ENCODE data around the gene C20orf141.
"Not testable (repeated sequence)": the region's sequence is repeated elsewhere in the genome, so short reads cannot be mapped to it uniquely, and the experiment has no call there.

Gene C20orf141

DNA sequence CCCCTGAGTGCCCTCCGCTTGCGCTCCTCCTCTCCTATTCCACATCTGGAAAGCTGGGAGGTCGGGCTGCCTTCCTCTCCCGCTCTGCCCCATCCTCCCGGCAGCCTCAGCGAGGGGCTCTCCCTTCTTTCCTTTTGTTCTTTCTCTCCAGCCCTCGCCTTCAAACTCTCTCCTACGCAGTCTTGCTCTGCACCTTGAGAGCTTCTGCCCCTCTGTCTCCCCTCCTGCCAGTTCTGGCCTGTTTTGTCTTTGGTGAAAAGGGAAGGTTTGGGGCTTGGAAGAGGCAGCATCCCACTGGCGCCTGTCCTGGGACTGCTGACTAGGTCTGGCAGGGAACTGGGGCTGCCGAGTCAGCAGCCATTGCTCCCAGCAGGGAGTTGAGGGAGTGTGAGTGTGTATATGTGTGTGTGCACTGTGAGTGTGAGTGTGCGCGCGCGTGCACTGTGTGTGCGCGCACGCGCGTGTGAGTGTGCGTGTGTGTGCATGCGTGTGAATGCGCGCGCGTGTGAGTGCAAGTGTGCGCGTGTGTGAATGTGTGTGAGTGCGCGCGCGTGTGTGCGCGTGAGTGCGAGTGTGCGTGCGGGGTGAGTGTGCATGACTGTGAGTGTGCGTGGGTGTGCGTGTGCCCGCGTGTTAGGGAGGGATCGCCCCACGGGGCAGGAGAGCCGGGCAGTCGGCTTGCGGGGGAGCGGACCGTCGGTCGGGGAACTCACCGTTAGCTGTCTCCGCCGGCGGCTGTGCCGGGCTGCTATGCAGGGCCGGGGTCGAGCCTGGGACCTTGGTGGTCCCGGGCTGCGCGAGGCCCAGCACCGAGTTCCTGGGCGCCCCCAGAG is 14.9 kb upstream of the C20orf141 start:
- DNase-seq (ENCODE audit: low read depth in 3 of 3, low spot score in 1 of 3), result no peak

DNA sequence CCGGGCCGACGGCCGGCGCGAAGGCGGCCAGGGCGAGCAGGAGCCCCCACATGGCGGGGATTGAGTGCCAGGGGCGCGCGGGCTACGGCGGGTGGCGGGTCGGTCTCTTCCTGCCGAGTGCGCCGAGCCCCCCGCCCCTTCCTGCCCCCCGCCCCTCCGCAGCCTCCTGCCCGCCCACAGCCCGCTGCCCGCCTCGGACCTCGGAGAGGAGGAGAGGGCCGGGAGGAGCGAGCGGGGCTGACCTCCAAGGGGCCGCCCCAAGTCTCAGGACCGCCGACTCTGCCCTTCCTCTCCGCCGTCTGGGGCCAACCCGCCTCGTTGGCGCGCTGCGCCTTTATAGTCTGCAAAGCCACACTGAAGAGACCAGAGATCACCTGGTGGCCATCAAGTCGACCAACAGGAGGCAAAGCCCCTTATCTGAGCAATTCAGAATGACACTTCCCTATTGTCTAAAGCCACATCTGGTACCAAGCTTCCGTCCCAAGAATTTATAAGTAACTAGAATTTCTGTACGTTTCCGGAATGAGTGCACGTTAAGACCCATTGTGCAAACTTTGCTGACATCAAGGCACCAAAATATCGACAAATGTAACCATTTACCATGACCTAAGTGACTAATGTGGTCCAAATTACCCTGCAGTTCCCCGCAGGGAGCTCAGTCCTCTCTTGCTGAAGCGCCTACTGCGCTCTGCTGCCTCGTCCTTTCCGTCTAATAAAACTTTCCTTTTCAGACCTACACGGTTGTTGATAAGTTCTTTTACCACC is 14.1 kb upstream of the C20orf141 start, which contains the start of gene CPXM1:
Gene CPXM1, minus strand, starts transcription at position 107 of the 765 bp plus-strand sequence. Its CDS starts 55 bp downstream, at position 52.
- no peak for DNase-seq (ENCODE audit: low read depth in 3 of 3, low spot score in 1 of 3)

DNA sequence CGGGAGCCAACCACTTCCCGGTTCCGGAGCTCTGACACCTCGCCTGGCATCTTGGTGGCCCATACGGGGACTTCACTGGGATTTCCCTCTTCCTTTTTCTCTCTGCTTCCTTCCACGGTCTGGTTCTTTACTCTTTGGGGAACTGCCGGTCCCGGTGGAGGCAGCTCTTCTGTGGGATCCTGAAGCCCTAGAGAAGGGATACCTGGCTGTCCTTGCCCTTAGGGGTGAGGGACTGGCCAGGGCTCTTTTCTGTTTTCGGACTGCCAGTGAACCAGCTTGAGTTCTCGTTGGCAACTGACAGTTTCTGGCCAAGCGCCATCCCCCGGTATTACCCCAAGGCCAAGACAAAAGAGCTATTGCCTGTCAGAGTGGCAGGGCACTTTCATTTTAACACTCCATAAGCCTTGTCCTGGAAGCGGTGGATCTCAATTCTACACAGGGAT is 13.5 kb upstream of the C20orf141 start:
- no peak for DNase-seq (ENCODE audit: low read depth in 3 of 3, low spot score in 1 of 3)

DNA sequence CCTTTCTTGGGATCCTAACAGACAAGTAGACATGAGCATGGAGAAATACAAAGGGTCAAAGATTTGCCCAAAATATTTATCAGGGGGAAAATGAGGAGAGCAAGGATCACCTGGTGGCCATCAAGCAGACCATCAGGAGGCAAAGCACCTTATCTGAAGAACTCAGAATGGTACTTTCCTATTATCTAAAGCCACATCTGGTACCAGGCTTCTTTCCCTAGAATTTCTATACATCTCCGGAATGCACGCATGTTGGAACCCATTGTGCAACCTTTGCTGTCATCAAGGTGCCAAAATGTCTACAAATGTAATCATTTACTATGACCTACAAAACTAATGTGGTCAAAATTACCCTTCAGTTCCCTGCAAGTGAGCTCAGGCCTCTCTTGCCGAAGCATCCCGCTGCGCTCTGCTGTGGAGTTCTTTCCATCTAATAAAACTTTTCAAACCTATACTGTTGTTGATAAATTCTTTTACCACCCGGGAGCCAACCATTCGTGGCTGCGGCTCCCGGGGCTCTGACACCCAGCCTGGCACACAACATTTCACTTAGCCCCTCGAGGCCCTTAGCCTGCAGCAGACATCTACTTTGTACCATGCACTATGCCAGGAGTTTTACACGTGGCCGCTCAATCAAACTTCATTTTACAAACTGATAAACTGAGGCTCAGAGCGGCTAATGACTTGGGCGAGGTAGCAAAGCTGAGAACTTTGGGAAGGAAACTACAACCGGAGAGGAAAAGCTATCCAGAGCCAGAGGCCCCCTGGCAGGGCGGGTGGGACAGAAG is 10.6 kb upstream of the C20orf141 start:
- no peak for DNase-seq (ENCODE audit: low read depth in 3 of 3, low spot score in 1 of 3)

DNA sequence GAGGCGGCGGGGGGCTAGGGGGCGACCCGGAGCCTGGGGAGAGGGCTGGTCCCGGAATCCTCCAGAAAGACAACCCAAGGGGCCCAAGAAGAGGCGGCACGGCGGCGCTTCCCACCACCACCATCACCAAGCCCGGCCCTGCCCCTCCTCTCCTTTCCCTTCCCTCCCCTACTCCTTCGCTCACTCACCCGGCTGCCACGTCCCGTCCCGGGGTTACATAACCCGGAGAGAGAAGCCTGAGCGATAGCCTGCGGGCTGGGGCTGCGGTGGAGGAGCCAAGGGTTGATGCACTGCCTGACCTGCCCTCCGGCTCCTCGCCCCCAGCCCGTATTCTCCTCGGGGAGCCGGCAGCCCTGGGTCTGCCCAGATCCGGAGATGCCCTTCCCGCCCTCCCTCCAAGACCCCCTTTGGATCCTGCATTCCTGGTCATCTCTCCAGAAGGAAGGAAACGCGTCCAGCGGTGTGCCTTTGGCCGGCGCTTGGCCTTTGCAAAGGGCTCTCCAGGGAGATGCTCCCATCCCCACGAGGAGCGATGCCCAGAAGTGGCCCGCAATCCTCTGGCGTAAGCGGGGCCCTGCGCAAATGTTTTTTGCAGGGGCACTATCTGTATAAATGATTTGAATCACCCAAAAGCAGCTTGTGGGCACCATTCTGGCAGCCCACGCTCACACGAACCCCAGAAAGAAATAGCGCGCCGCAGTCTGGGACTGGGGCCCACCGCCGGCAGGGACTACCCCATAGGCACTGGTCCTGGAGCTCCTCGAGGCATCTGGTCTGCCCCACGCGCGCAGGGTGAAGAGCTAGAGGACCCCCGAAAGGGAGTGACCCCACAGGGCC is 9.7 kb upstream of the C20orf141 start:
- DNase-seq (ENCODE audit: low read depth in 3 of 3, low spot score in 1 of 3), result no peak

DNA sequence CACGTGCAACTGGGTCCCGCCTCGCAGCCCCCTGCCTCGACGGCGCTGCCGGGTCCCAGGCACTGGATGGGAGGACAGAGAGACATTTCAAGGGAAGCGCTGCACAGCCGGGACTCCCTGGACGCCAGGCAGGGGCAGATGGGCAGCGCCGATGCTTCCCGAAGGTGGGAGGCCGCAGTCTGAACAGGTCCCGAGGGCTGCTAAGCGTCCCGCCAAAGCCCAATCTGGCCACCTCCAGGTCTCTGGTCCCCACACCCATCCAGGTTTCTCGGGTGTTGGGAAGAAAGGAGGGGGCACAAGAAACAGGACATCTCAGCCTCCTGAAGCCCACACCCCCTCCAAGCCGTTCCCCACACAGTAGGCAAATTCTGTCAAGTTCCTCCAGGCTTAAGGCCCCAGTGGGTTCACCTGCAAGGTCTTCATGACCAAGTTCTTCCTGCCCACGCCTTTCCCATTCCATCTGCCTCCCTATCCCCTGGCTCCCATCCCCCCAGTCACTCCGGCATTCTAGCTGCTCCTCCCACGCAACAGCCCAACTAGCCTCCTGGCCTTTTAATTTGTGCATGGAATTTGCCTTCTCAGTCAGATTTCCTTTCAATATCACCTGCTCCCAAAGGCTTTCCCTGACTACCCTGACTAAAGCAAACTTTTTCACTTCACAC is 9.0 kb upstream of the C20orf141 start:
- no peak for DNase-seq (ENCODE audit: low read depth in 3 of 3, low spot score in 1 of 3)

DNA sequence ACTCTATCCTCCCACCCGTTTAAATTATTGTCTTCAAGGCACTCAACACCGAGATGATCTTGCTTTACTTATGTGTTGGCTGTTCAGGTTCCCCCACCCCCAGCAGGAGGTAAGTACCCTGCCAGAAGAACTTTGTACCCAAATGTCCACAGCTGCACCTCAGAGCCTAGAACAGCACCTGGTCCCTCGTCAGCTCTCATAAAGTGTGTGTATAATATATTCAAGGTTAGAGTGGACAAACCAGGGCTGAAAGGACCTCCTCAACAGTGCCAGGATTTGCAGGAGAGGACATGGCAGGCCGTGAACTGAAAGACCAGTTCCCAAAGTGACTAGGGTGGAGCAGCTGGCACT is 8.5 kb upstream of the C20orf141 start:
- DNase-seq (ENCODE audit: low read depth in 3 of 3, low spot score in 1 of 3), result no peak

DNA sequence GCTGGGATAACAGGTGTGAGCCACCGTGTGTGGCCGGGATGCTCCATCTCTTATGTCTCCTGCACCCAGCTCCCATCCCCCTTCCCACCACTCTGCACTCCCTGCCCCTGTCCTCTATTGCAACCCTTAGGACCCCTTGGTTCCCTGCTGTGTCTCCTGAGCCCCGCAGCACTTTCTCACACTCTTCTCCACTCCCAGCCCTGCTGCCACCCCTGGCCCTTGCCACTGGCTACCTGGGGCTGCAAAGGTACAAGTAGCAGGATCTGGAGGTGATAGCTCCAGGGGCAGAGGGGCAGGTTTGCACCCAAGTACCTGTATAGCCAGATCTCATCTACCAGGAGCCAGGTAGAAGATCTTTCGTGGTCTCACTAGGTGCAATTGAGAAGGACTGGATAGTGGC is 7.8 kb upstream of the C20orf141 start:
- DNase-seq (ENCODE audit: low read depth in 3 of 3, low spot score in 1 of 3), result no peak

DNA sequence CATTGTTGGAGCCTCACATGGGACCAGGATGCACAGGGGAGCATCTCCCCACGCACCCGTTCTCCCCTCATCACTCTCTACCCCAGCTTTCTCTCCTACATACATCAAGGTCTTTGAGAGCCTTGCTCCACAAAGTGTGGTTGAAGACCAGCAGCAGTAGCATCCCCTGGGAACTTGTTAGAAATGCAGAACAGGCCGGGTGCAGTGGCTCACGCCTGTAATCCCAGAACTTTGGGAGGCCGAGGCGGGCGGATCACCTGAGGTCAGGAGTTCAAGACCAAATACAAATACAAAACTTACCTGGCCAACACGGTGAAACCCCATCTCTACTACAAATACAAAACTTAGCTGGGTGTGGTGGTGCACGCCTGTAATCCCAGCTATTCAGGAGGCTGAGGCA is 6.9 kb upstream of the C20orf141 start:
- DNase-seq (ENCODE audit: low read depth in 3 of 3, low spot score in 1 of 3), result not testable (repeated sequence)

DNA sequence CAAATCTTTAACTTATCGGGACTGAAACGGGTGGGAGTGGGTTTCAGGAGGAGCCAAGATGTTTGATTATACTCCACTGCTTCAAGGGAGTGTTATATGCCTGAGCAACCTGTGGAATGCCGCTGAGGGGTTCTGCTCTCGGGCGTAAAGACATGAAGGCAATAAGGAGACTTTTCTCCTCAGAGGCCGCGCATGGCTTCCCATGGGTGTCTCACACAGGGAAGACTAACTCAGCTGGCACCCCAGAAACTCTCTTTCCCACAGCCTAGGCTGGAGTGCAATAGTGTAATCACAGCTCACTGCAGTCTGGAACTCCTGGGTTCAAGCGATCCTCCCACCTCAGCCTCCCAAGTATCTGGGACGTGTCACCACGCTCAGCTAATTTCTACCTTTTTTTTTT is 5.1 kb upstream of the C20orf141 start:
- no peak for DNase-seq (ENCODE audit: low read depth in 3 of 3, low spot score in 1 of 3)

DNA sequence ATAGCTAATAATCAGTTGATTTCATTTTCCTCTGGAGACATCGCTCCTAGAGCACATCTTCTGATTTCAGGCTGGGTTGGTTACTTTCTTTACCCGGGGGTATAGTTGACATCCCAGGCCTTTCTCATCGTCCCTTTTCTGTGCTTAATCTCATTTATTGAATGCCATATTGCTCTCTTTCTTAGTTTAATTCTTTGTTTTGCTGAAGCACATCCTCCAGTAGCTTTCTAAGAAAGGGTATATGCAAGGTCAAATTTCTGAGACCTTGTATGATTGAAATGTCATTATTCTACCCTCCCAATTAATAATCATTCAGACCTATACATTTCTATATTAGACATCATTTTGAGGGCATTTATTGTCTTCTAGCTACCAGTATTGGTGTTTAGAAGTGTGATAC is 2.6 kb upstream of the C20orf141 start:
- no peak for DNase-seq (ENCODE audit: low read depth in 3 of 3, low spot score in 1 of 3)

DNA sequence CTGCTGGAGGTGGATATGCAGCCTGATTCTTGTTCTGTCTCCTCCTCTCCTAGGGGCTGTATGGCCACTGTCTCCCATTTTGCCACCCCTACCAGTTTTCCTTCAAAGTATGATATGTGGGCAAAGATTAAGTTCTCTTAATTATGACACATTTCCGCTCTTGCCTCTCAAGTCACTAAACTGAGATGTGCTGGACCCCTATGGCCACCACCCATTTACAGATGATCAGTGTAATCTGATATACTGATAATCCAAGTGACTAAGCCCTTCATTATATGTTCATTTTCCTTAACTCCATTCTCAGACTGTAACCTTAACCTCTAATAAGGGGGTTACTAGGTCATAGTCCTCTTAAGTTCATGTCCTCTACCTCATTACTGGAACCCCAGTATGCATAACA is 711 bp upstream of the C20orf141 start:
- DNase-seq (ENCODE audit: low read depth in 3 of 3, low spot score in 1 of 3), result no peak

DNA sequence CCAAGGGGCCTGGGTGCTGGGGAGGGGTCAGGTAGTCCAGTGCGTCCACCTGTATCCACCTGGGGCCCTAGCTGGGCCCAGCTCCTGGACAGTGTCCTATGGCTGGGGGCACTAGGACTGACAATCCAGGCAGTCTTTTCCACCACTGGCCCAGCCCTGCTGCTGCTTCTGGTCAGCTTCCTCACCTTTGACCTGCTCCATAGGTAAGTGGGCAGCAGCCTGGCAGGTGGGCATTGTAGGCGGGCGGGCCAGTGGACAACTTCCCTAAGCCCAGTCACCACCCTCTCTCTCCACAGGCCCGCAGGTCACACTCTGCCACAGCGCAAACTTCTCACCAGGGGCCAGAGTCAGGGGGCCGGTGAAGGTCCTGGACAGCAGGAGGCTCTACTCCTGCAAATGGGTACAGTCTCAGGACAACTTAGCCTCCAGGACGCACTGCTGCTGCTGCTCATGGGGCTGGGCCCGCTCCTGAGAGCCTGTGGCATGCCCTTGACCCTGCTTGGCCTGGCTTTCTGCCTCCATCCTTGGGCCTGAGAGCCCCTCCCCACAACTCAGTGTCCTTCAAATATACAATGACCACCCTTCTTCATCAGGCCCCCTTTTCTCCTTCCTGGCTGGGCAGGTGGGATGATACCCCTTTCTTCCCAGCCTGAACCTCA is 584 bp downstream of the C20orf141 start:
- DNase-seq (ENCODE audit: low read depth in 3 of 3, low spot score in 1 of 3), result no peak

DNA sequence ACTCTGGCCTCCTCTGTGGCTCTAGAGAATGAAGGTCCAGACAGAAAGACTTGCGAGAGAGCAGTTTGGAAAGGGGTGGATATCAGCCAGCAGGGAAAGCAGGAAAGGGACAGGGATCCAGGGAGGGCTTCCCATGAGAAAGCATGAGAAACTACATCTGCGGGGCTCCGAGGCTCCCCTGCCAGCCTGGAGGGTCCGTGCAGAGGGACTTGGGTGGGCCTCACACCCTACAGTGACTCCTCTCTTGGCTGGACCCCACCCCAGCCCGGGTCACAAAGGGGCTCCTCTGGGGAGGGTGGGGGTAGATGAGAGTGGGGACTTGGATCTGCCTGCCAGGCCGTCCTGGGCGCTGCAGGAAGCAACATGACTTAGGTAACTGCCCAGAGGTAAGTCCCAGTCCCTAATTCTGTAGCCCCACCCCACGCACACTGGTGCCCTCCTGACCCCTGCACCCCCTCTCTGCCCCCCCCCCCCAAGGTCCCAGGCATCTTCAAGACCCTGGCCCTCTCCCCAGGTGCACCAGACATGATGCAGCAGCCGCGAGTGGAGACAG is 1.3 kb downstream of the C20orf141 start, which contains the start of gene TMEM239:
Gene TMEM239, plus strand, starts transcription at position 335 of the 553 bp plus-strand sequence. Its CDS starts 191 bp downstream, at position 526.
- no peak for DNase-seq (ENCODE audit: low read depth in 3 of 3, low spot score in 1 of 3)

DNA sequence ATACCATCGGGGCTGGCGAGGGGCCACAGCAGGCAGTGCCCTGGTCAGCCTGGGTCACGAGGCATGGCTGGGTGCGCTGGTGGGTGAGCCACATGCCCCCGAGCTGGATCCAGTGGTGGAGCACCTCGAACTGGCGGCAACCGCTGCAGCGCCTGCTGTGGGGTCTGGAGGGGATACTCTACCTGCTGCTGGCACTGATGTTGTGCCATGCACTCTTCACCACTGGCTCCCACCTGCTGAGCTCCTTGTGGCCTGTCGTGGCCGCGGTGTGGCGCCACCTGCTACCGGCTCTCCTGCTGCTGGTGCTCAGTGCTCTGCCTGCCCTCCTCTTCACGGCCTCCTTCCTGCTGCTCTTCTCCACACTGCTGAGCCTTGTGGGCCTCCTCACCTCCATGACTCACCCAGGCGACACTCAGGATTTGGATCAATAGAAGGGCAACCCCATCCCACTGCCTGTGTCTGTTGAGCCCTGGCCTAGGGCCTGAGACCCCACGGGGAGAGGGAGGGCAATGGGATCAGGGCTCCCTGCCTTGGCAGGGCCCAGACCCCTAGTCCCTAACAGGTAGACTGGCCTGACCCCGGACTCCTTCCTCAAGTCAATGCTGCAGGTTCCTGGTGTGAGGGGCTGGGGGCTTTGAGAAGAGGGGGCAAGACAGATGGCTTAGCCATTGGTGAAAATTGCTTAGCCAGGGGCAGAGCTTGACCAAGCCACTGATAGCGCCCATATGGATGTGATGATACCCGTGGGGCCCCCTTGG is 2.0 kb downstream of the C20orf141 start:
- no peak for DNase-seq (ENCODE audit: low read depth in 3 of 3, low spot score in 1 of 3)

DNA sequence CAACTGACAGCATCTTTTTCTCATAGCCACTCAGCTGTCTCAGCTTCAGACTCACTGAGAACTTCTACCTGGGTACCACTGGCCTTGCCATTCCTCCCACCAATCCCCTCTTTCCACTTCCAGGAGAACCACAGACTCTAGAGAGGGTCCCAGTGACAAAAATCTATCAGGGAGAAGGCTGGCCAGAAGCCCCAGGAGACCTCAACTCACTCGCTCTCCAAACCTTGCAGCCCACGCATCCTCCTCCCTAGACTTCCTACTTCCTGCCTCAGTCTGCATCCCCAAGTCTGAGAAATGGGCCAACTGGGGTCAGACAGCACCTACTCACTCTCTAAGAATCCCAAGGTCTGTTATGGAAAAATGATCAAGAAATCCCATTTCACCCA is 2.5 kb downstream of the C20orf141 start:
- DNase-seq (ENCODE audit: low read depth in 3 of 3, low spot score in 1 of 3), result no peak

DNA sequence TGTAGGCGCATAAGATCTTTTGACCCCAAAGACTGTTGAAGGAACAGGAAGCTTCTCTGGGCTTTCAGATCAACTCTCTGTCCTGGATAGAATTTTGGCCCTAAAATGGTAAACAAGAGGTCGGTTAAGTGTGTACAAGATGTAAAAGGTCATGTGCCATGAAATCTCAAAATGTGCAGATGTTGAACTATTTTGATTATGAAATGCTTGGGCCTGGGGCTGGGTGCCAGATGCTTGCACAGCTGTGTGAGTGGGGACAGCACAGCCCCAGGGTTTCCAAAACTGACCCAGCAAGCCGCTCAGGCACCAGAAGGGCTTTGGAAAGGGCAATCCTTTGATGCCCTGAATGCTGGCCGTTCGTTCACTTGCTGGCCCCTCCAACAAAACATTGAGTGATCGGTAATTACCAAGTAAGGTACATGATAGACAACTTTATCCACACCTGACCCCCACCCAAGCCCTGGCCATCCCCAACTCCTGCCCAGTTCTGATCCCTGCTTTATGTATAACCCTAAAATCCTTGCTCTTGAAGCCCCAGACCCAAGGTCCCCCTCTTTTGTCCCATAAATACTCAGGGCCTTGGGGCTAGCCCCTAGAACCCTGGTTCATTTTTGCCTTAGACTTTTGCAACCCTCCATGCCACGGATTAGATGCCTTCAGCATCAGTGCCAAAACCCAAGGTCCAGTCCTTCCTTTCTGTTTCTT is 3.3 kb downstream of the C20orf141 start:
- no peak for DNase-seq (ENCODE audit: low read depth in 3 of 3, low spot score in 1 of 3)

Measured in stimulated activated CD4-positive, alpha-beta T cell treated with anti-CD3 and anti-CD28 coated beads, TNF-alpha, amount 100 ng/mL, for 1 hour (primary cell).